Smooth muscle cell (in vitro differentiated cells): Measurements from ENCODE around the gene NCOA7. TPM values are rescaled to one million over a fixed set of nuclear protein-coding genes. Genes with fewer than 3 reads are reported as not detected.
"Not testable (repeated sequence)": the region's sequence is repeated elsewhere in the genome, so short reads cannot be mapped to it uniquely, and the experiment has no call there.

ENCODE experiments used
- DNase-seq: peaks from one replicate; lab custom pipeline; 2025; ENCODE audit not compliant: unreplicated experiment; lab: John Stamatoyannopoulos, UW
- H2AFZ ChIP-seq: fragments of 200-600 bp; sonication (generic); 2 replicates; pipeline ENCODE4 v1.6.0; 2016; ENCODE audit warnings: antibody characterized with exemption, low read depth, mild to moderate bottlenecking
- H3F3A ChIP-seq: fragments of 200-600 bp; sonication (generic); 2 replicates; pipeline ENCODE4 v1.6.0; 2017; ENCODE audit warnings: antibody characterized with exemption, low read depth
- H3K27ac ChIP-seq: fragments of 200-600 bp; sonication (generic); 2 replicates; pipeline ENCODE4 v1.5.1; 2016; ENCODE audit warnings: low read depth, mild to moderate bottlenecking
- H3K27me3 ChIP-seq: fragments of 200-600 bp; sonication (generic); 2 replicates; pipeline ENCODE4 v1.6.1; 2016; ENCODE audit warnings: low read depth, mild to moderate bottlenecking
- H3K36me3 ChIP-seq: fragments of 200-600 bp; sonication (generic); 2 replicates; pipeline ENCODE4 v1.5.1; 2016; ENCODE audit warnings: low read depth
- H3K4me1 ChIP-seq: fragments of 200-600 bp; sonication (generic); 2 replicates; pipeline ENCODE4 v1.5.1; 2016; ENCODE audit warnings: low read depth
- H3K4me2 ChIP-seq: fragments of 200-600 bp; sonication (generic); 2 replicates; pipeline ENCODE4 v1.6.0; 2016; ENCODE audit warnings: mild to moderate bottlenecking
- H3K4me3 ChIP-seq: fragments of 200-600 bp; sonication (generic); 2 replicates; pipeline ENCODE4 v1.5.1; 2016; ENCODE audit warnings: mild to moderate bottlenecking
- H3K79me2 ChIP-seq: fragments of 200-600 bp; sonication (generic); 2 replicates; pipeline ENCODE4 v1.6.0; 2016; ENCODE audit warnings: low read depth, mild to moderate bottlenecking
- H3K9ac ChIP-seq: fragments of 200-600 bp; sonication (generic); 2 replicates; pipeline ENCODE4 v1.6.0; 2016; ENCODE audit warnings: low read depth
- H3K9me3 ChIP-seq: fragments of 200-600 bp; sonication (generic); replicated peaks from 2 replicates; pipeline ENCODE4 v1.5.1; 2016; ENCODE audit warnings: low read depth
- H4K20me1 ChIP-seq: fragments of 200-600 bp; sonication (generic); 2 replicates; pipeline ENCODE4 v1.6.0; 2016; ENCODE audit warnings: low read depth
- WGBS: methylation state at CpG from one replicate; pipeline ENCODE4 v1.1.7; 2016; ENCODE audit warnings: low lambda C conversion rate; 5-methylcytosine and 5-hydroxymethylcytosine counted together
- polyA plus RNA-seq: library from polyadenylated mRNA; unstranded; fragments of >200 nt; fragmentation: Nextera tagmentation; extraction: Ambion mirVana; gene quantifications from 2 replicates; pipeline ENCODE4 v1.2.1, GENCODE V29; 2016
- total RNA-seq: library from RNA; depleted of rRNA; stranded (reverse); fragments of >200 nt; gene quantifications from 2 replicates; pipeline ENCODE4 v1.2.3, GENCODE V29; 2014
- TF ChIP-seq, protein P1 (sequence below): fragments of 200-600 bp; sonication (generic); IDR thresholded peaks from 2 replicates; pipeline ENCODE4 v1.5.1; 2017; ENCODE audit warnings: borderline replicate concordance, mild to moderate bottlenecking, antibody characterized with exemption; ENCODE audit not compliant: insufficient read depth, poor library complexity, severe bottlenecking

The NCOA7 gene
- total and polyA plus RNA-seq, 2 experiments from 2014 or later = 38.1 to 44.0 TPM

DNA sequence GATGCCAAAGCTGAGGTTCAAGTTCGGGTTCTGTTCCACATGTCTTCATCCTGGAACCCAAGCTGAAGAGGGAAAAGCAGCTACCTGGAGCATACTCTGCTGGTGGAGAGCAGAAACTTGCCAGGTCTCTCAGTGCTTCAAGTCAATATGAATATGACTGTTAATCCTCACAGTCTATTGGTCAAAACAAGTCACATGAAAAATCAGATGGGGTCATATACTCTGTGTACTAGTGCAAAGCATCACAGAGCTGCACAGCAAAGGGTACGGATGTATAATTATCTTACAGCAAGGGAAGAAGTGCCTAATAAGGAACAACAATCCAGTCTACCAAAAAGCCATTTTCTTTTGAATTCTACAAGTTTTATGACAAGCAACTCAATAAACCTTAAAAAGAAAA is 11.6 kb downstream of the NCOA7 start:
- H3K79me2 ChIP-seq = peaks cover 27% of the 10 kb centered on the region
- no peaks in the 10 kb centered on the region for H3K27me3 ChIP-seq
- no peak overlapping the region for H2AFZ ChIP-seq
- no peak overlapping the region for H3K4me2 ChIP-seq
- H4K20me1 ChIP-seq = no peaks in the 10 kb centered on the region
- H3K9me3 ChIP-seq = no peaks in the 10 kb centered on the region
- H3K4me1 ChIP-seq = no peaks in the 10 kb centered on the region
- no peaks in the 10 kb centered on the region for H3K36me3 ChIP-seq
- no peak overlapping the region for H3K27ac ChIP-seq
- no peak for DNase-seq
- H3K4me3 ChIP-seq = no peak overlapping the region
- no peaks in the 10 kb centered on the region for H3F3A ChIP-seq
- WGBS = 96% methylated on average over 2 of the region's 2 CpGs
- TF ChIP-seq, protein P1, sequence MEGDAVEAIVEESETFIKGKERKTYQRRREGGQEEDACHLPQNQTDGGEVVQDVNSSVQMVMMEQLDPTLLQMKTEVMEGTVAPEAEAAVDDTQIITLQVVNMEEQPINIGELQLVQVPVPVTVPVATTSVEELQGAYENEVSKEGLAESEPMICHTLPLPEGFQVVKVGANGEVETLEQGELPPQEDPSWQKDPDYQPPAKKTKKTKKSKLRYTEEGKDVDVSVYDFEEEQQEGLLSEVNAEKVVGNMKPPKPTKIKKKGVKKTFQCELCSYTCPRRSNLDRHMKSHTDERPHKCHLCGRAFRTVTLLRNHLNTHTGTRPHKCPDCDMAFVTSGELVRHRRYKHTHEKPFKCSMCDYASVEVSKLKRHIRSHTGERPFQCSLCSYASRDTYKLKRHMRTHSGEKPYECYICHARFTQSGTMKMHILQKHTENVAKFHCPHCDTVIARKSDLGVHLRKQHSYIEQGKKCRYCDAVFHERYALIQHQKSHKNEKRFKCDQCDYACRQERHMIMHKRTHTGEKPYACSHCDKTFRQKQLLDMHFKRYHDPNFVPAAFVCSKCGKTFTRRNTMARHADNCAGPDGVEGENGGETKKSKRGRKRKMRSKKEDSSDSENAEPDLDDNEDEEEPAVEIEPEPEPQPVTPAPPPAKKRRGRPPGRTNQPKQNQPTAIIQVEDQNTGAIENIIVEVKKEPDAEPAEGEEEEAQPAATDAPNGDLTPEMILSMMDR = no peak
- no peak overlapping the region for H3K9ac ChIP-seq

DNA sequence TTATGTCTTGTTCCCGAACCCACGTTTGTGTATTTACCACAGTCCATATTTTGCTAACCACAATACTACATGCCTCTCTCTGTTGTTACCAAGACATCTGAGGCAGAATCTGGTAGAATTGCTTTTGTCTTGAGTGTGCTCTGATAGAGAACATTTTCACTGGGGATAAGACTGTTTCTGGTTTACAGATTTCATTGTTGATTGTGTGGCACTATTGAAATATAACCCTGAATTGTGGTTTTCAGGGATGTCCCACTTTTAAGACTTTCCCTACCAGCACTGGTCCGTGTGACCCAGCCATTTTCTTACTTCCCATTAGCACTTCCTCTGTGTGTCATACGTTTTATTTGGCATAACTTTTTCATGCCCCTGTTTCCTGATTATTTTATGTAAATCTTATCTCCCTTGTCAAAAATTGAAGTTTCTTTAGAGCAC is 12.2 kb downstream of the NCOA7 start:
- Histone ChIP-seq H3K4me3 (no peak overlapping the region), H3K36me3 (no peaks in the 10 kb centered on the region), H2AFZ (no peak overlapping the region), H3K27ac (no peak overlapping the region), H3F3A (no peaks in the 10 kb centered on the region), H3K4me1 (no peaks in the 10 kb centered on the region), H3K9me3 (no peaks in the 10 kb centered on the region), H4K20me1 (no peaks in the 10 kb centered on the region), H3K9ac (no peak overlapping the region), H3K4me2 (no peak overlapping the region), H3K79me2 (peaks cover 27% of the 10 kb centered on the region), H3K27me3 (no peaks in the 10 kb centered on the region)
- TF ChIP-seq, protein P1 = no peak
- DNase-seq = no peak
- 57% methylated on average over 4 of the region's 4 CpGs for WGBS

DNA sequence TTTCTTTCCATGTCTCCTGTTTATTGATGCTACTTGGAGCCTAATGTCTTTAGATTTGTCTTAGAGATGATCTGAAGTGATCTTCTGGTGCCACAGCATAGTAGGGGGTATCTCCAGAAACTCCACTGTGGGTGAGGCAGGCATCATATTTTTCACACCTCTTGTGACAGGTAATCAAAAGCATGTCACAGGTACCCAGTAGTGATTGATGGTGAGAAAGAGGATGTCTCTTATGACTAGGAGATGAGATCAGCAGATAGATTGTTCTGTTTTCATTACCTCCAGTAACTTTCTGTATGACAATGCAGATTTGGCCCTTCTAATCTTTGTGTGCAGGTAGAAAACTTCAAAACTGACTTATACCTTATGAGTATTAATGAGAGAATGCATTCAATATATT is 13.5 kb downstream of the NCOA7 start:
- DNase-seq = no peak
- TF ChIP-seq, protein P1 = no peak
- Histone ChIP-seq H3K9me3 (no peaks in the 10 kb centered on the region), H4K20me1 (no peaks in the 10 kb centered on the region), H3K27me3 (no peaks in the 10 kb centered on the region), H3K9ac (no peak overlapping the region), H3K79me2 (peaks cover 30% of the 10 kb centered on the region), H2AFZ (no peak overlapping the region), H3K4me2 (no peak overlapping the region), H3K4me3 (no peak overlapping the region), H3F3A (no peaks in the 10 kb centered on the region), H3K27ac (no peak overlapping the region), H3K4me1 (no peaks in the 10 kb centered on the region), H3K36me3 (no peaks in the 10 kb centered on the region)

DNA sequence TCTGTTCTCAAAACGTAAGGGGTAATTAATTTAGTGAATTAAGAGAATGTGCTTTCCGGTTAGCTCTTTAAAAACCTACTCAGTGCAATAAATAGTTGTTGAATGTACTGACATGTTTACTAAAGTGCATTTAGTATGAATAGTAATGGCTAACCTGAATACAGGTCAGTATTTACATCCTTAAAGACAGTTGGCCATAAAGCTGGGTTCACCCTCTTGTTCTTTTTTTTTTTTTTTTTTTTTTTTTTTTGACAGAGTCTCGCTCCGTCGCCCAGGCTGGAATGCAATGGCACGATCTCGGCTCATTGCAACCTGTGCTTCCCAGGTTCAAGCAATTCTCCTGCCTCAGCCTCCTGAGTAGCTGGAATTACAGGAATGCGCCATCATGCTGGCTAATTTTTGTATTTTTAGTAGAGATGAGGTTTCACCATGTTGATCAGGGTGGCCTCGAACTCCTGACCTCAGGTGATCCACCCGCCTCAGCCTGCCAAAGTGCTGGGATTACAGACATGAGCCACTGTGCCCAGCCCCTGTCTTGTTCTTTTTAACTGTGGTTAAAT is 14.2 kb downstream of the NCOA7 start:
- WGBS = 96% methylated on average over 10 of the region's 10 CpGs
- H4K20me1 ChIP-seq, H3F3A ChIP-seq, H3K9me3 ChIP-seq, H3K36me3 ChIP-seq, H3K4me2 ChIP-seq, H3K27ac ChIP-seq, H3K27me3 ChIP-seq, H3K4me1 ChIP-seq, H2AFZ ChIP-seq, H3K4me3 ChIP-seq, DNase-seq, H3K9ac ChIP-seq: not testable (repeated sequence)
- peaks cover 35% of the 10 kb centered on the region for H3K79me2 ChIP-seq
